ENCODE results near the gene URB1. TPM values are rescaled to one million over a fixed set of nuclear protein-coding genes. Genes with fewer than 3 reads are reported as not detected.
A peak's percentile ranks its signal among the peaks of the same experiment; 100 is the strongest.

URB1 gene
- total RNA-seq, 3 donors from 2014 or later: 46.2 to 54.5 (median 53.7) TPM

- H3K4me3 Mint-ChIP-seq: no peak overlapping the region
- H3K36me3 Mint-ChIP-seq (ENCODE audit: insufficient read depth): no peaks in the 10 kb centered on the region
- no peak for DNase-seq
- no peaks in the 10 kb centered on the region for H3K9me3 Mint-ChIP-seq
- no peak for ATAC-seq
- H3K4me1 Mint-ChIP-seq (ENCODE audit: low read depth): peaks cover 32% of the 10 kb centered on the region
- peaks cover 2% of the 10 kb centered on the region for H3K27me3 Mint-ChIP-seq (ENCODE audit: low read depth)
Measured at GRCh38 chr21:32415451-32416398, 22.9 kb upstream of the URB1 start.

- H3K4me3 Mint-ChIP-seq: no peak overlapping the region
- no peaks in the 10 kb centered on the region for H3K36me3 Mint-ChIP-seq (ENCODE audit: insufficient read depth)
- H3K4me1 Mint-ChIP-seq (ENCODE audit: low read depth): peaks cover 39% of the 10 kb centered on the region
- no peaks in the 10 kb centered on the region for H3K9me3 Mint-ChIP-seq
- DNase-seq (no peak), ATAC-seq (no peak)
- peaks cover 2% of the 10 kb centered on the region for H3K27me3 Mint-ChIP-seq (ENCODE audit: low read depth)
Measured at GRCh38 chr21:32414579-32415358, 22.0 kb upstream of the URB1 start.

- Mint-ChIP-seq H3K27me3 (ENCODE audit: low read depth) (peaks cover 2% of the 10 kb centered on the region), H3K36me3 (ENCODE audit: insufficient read depth) (no peaks in the 10 kb centered on the region), H3K4me1 (ENCODE audit: low read depth) (peaks cover 44% of the 10 kb centered on the region), H3K4me3 (peak overlapping the region; percentile 88), H3K9me3 (no peaks in the 10 kb centered on the region)
- ATAC-seq: no peak
- DNase-seq: no peak
Measured at GRCh38 chr21:32413697-32414578, 21.1 kb upstream of the URB1 start.

GRCh38 chr21:32413015-32413504, 20.2 kb upstream of the URB1 start:
- H3K36me3 Mint-ChIP-seq (ENCODE audit: insufficient read depth): no peaks in the 10 kb centered on the region
- H3K4me1 Mint-ChIP-seq (ENCODE audit: low read depth): peaks cover 49% of the 10 kb centered on the region
- peaks cover 2% of the 10 kb centered on the region for H3K27me3 Mint-ChIP-seq (ENCODE audit: low read depth)
- H3K9me3 Mint-ChIP-seq: no peaks in the 10 kb centered on the region
- peak overlapping the region; percentile 88 for H3K4me3 Mint-ChIP-seq
- DNase-seq: no peak
- ATAC-seq: no peak

GRCh38 chr21:32412162-32413014, 19.6 kb upstream of the URB1 start, which contains the start of gene EVA1C:
Gene EVA1C, plus strand, starts transcription at chr21:32412706. Its CDS starts 148 bp downstream, at chr21:32412854.
- Mint-ChIP-seq H3K4me1 (ENCODE audit: low read depth) (peaks cover 53% of the 10 kb centered on the region), H3K36me3 (ENCODE audit: insufficient read depth) (no peaks in the 10 kb centered on the region)
- peak; percentile 72 to 78 for ATAC-seq

GRCh38 chr21:32411350-32412161, 18.7 kb upstream of the URB1 start:
- DNase-seq (peak; percentile 55), ATAC-seq (peak; percentile 52)
- Mint-ChIP-seq H3K36me3 (ENCODE audit: insufficient read depth) (no peaks in the 10 kb centered on the region), H3K27me3 (ENCODE audit: low read depth) (peaks cover 2% of the 10 kb centered on the region), H3K4me3 (peak overlapping the region; percentile 93), H3K4me1 (ENCODE audit: low read depth) (peaks cover 55% of the 10 kb centered on the region), H3K9me3 (no peaks in the 10 kb centered on the region)

More at GRCh38 chr21:32412162-32413014, 19.6 kb upstream of the URB1 start, which contains the start of gene EVA1C:
- Mint-ChIP-seq H3K27me3 (ENCODE audit: low read depth) (peaks cover 2% of the 10 kb centered on the region), H3K9me3 (no peaks in the 10 kb centered on the region), H3K4me3 (peak within 1 kb of the TSS; percentile 93)
- peak; percentile 80 for DNase-seq

GRCh38 chr21:32410916-32411315, 18.1 kb upstream of the URB1 start:
- DNase-seq (no peak), ATAC-seq (no peak)
- Mint-ChIP-seq H3K9me3 (no peaks in the 10 kb centered on the region), H3K4me1 (ENCODE audit: low read depth) (peaks cover 56% of the 10 kb centered on the region), H3K36me3 (ENCODE audit: insufficient read depth) (no peaks in the 10 kb centered on the region), H3K27me3 (ENCODE audit: low read depth) (peaks cover 2% of the 10 kb centered on the region), H3K4me3 (peak overlapping the region; percentile 93)

GRCh38 chr21:32410291-32410690, 17.5 kb upstream of the URB1 start:
- Mint-ChIP-seq H3K9me3 (no peaks in the 10 kb centered on the region), H3K27me3 (ENCODE audit: low read depth) (peaks cover 2% of the 10 kb centered on the region), H3K36me3 (ENCODE audit: insufficient read depth) (no peaks in the 10 kb centered on the region), H3K4me1 (ENCODE audit: low read depth) (peaks cover 52% of the 10 kb centered on the region), H3K4me3 (no peak overlapping the region)
- no peak for DNase-seq
- no peak for ATAC-seq

GRCh38 chr21:32406405-32406804, 13.6 kb upstream of the URB1 start:
- no peaks in the 10 kb centered on the region for H3K36me3 Mint-ChIP-seq (ENCODE audit: insufficient read depth)
- no peaks in the 10 kb centered on the region for H3K27me3 Mint-ChIP-seq (ENCODE audit: low read depth)

GRCh38 chr21:32403201-32403777, 10.5 kb upstream of the URB1 start:
- Mint-ChIP-seq H3K9me3 (no peaks in the 10 kb centered on the region), H3K27me3 (ENCODE audit: low read depth) (peaks cover 7% of the 10 kb centered on the region), H3K36me3 (ENCODE audit: insufficient read depth) (no peaks in the 10 kb centered on the region), H3K4me3 (no peak overlapping the region), H3K4me1 (ENCODE audit: low read depth) (peaks cover 14% of the 10 kb centered on the region)
- ATAC-seq: peak; percentile 85 to 88
- DNase-seq: peak; percentile 43

More at GRCh38 chr21:32406405-32406804, 13.6 kb upstream of the URB1 start:
- no peaks in the 10 kb centered on the region for H3K9me3 Mint-ChIP-seq
- no peak for DNase-seq
- no peak for ATAC-seq
- peaks cover 35% of the 10 kb centered on the region for H3K4me1 Mint-ChIP-seq (ENCODE audit: low read depth)
- H3K4me3 Mint-ChIP-seq: no peak overlapping the region

GRCh38 chr21:32393677-32394001, 827 bp upstream of the URB1 start:
- Mint-ChIP-seq H3K4me1 (ENCODE audit: low read depth) (peaks cover 33% of the 10 kb centered on the region), H3K9me3 (no peaks in the 10 kb centered on the region), H3K36me3 (ENCODE audit: insufficient read depth) (peaks cover 20% of the 10 kb centered on the region), H3K4me3 (peak overlapping the region; percentile 89), H3K27me3 (ENCODE audit: low read depth) (peaks cover 8% of the 10 kb centered on the region)
- DNase-seq: no peak
- peak in 1 of 2 donors; percentile 25 for ATAC-seq

GRCh38 chr21:32392299-32392879, 423 bp downstream of the URB1 start:
- DNase-seq (peak; percentile 7), ATAC-seq (peak; percentile 8 to 26)
- Mint-ChIP-seq H3K36me3 (ENCODE audit: insufficient read depth) (peaks cover 27% of the 10 kb centered on the region), H3K27me3 (ENCODE audit: low read depth) (peaks cover 3% of the 10 kb centered on the region), H3K9me3 (no peaks in the 10 kb centered on the region), H3K4me1 (ENCODE audit: low read depth) (peaks cover 41% of the 10 kb centered on the region), H3K4me3 (peak overlapping the region; percentile 89)
